ENCODE data around the gene NID1. TPM values are rescaled to one million over a fixed set of nuclear protein-coding genes. Genes with fewer than 3 reads are reported as not detected.

Gene NID1
- total RNA-seq, 1 donor from 2014 or later = 73.0 TPM

DNA sequence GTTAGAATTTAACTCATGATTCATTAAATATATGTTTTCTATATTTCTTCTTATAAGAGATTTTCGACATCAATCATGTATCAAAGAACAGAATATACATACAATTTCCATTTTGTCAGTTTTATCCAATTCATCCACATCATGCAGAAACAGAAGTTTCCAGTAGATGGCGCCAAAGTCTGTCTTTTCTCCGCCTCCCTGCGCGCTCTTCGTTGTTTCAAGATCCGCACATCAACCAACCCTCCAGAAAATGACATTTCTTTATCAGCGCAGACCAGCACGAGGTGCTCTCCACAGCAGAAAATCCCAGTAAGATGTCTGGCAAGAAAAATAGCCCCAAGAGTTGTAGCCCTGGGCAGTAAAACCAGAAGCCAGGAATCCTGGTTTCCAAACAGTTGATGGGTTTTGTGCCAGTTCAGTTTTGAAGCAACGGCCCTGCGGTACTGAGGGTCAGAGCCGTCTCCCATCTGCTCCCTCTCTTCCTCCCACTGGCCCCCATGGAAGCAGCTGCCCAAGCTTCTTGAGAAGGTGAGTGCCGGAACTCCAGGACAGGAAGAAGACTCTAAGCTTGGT is 38.8 kb upstream of the NID1 start:
- H3K27ac Mint-ChIP-seq (ENCODE audit: unreplicated experiment) = no peak overlapping the region
- H3K4me3 ChIP-seq (ENCODE audit: insufficient read depth, low read depth, low read length) = no peak overlapping the region
- H3K9me3 ChIP-seq (ENCODE audit: insufficient read depth, low read depth, low read length) = peaks cover under 1% of the 10 kb centered on the region
- peaks cover 6% of the 10 kb centered on the region for H3K27me3 Mint-ChIP-seq (ENCODE audit: low read depth, unreplicated experiment)
- peak overlapping the region; percentile 56 for H3K4me2 ChIP-seq (ENCODE audit: low read length)
- H3K4me1 Mint-ChIP-seq (ENCODE audit: low read depth, unreplicated experiment) = no peaks in the 10 kb centered on the region
- no peak for FAIRE-seq
- TF ChIP-seq EZH2 (IDR thresholded peaks at IDR 0.05; ENCODE audit: insufficient read depth, low read length) = no peak
- TF ChIP-seq, protein P1, sequence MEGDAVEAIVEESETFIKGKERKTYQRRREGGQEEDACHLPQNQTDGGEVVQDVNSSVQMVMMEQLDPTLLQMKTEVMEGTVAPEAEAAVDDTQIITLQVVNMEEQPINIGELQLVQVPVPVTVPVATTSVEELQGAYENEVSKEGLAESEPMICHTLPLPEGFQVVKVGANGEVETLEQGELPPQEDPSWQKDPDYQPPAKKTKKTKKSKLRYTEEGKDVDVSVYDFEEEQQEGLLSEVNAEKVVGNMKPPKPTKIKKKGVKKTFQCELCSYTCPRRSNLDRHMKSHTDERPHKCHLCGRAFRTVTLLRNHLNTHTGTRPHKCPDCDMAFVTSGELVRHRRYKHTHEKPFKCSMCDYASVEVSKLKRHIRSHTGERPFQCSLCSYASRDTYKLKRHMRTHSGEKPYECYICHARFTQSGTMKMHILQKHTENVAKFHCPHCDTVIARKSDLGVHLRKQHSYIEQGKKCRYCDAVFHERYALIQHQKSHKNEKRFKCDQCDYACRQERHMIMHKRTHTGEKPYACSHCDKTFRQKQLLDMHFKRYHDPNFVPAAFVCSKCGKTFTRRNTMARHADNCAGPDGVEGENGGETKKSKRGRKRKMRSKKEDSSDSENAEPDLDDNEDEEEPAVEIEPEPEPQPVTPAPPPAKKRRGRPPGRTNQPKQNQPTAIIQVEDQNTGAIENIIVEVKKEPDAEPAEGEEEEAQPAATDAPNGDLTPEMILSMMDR (IDR thresholded peaks at IDR 0.05; ENCODE audit: insufficient read depth, low read depth, low read length) = peak; percentile 85
- no peaks in the 10 kb centered on the region for H3K36me3 ChIP-seq (ENCODE audit: insufficient read depth, low read length)
- H3K27ac ChIP-seq (ENCODE audit: low read depth, low read length) = no peak overlapping the region
- DNase-seq (ENCODE audit: low read depth) = peak; percentile 10
- no peaks in the 10 kb centered on the region for H3K4me1 ChIP-seq (ENCODE audit: insufficient read depth, low read length)
- no peak overlapping the region for H3K9ac ChIP-seq (ENCODE audit: low read length)
- H3K36me3 Mint-ChIP-seq (ENCODE audit: low read depth, unreplicated experiment) = no peaks in the 10 kb centered on the region
- peak overlapping the region; percentile 38 for H2AFZ ChIP-seq (ENCODE audit: low read depth, low read length)
- no peak overlapping the region for H3K4me3 Mint-ChIP-seq (ENCODE audit: unreplicated experiment)
- peaks cover 3% of the 10 kb centered on the region for H3K9me3 Mint-ChIP-seq (ENCODE audit: unreplicated experiment)
- no peaks in the 10 kb centered on the region for H3K27me3 ChIP-seq (ENCODE audit: insufficient read depth, low read length)
- no peaks in the 10 kb centered on the region for H4K20me1 ChIP-seq (ENCODE audit: insufficient read depth, low read length)
- H3K79me2 ChIP-seq (ENCODE audit: insufficient read depth, low read length) = no peaks in the 10 kb centered on the region

DNA sequence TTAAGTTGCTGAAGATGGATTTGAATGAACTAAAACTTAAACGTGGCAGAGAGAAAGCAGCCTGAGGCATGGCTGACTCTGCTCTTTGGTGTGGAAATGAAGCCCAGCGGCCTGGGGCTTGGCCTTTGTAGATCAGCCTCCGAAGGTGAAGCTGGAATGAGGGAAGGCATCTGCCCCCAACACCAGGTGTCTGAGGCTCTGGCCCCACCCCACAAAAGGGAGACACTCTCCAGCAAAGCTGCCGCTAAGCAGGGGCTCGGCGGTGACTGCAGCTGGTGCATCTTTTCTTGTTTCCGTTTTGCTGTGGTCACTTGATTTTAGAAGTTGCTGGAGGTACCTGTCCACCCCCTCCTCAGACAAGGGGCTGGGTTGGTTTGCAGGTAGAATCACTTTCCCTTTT is 38.2 kb upstream of the NID1 start:
- Histone ChIP-seq H3K9me3 (ENCODE audit: insufficient read depth, low read depth, low read length) (peaks cover 3% of the 10 kb centered on the region), H4K20me1 (ENCODE audit: insufficient read depth, low read length) (no peaks in the 10 kb centered on the region), H3K36me3 (ENCODE audit: insufficient read depth, low read length) (no peaks in the 10 kb centered on the region), H3K4me3 (ENCODE audit: insufficient read depth, low read depth, low read length) (no peak overlapping the region), H3K9ac (ENCODE audit: low read length) (no peak overlapping the region), H3K4me1 (ENCODE audit: insufficient read depth, low read length) (no peaks in the 10 kb centered on the region), H2AFZ (ENCODE audit: low read depth, low read length) (peak overlapping the region; percentile 35), H3K4me2 (ENCODE audit: low read length) (no peak overlapping the region), H3K79me2 (ENCODE audit: insufficient read depth, low read length) (no peaks in the 10 kb centered on the region), H3K27me3 (ENCODE audit: insufficient read depth, low read length) (no peaks in the 10 kb centered on the region), H3K27ac (ENCODE audit: low read depth, low read length) (no peak overlapping the region)
- Mint-ChIP-seq H3K27me3 (ENCODE audit: low read depth, unreplicated experiment) (peaks cover 6% of the 10 kb centered on the region), H3K36me3 (ENCODE audit: low read depth, unreplicated experiment) (no peaks in the 10 kb centered on the region), H3K4me1 (ENCODE audit: low read depth, unreplicated experiment) (no peaks in the 10 kb centered on the region), H3K9me3 (ENCODE audit: unreplicated experiment) (peaks cover 3% of the 10 kb centered on the region), H3K27ac (ENCODE audit: unreplicated experiment) (no peak overlapping the region), H3K4me3 (ENCODE audit: unreplicated experiment) (no peak overlapping the region)
- DNase-seq (ENCODE audit: low read depth) = no peak
- FAIRE-seq = no peak
- no peak for TF ChIP-seq EZH2 (IDR thresholded peaks at IDR 0.05; ENCODE audit: insufficient read depth, low read length)
- TF ChIP-seq, protein P1 (IDR thresholded peaks at IDR 0.05; ENCODE audit: insufficient read depth, low read depth, low read length) = no peak

DNA sequence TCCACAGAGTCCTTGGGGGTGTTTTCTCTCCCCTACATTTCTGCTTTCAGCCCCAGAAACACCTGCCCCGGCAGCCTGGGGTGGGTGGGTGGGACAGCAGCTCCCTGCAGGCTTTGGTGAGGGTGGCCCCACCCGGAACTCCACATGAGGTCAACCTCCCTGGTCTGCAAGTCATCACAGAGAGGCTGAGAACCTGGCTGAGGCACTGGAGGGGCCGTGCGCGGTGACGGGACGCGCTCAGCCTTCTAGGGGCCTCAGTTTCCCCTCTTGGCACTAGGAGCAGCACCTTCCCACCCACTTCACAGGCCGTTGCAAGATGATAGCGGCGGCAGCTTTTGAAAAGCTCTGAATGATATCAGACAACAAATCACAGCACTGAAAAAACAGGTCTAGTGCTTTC is 37.7 kb upstream of the NID1 start:
- DNase-seq (ENCODE audit: low read depth) (no peak), FAIRE-seq (no peak)
- Mint-ChIP-seq H3K9me3 (ENCODE audit: unreplicated experiment) (peaks cover 3% of the 10 kb centered on the region), H3K4me3 (ENCODE audit: unreplicated experiment) (no peak overlapping the region), H3K27me3 (ENCODE audit: low read depth, unreplicated experiment) (peaks cover 6% of the 10 kb centered on the region), H3K36me3 (ENCODE audit: low read depth, unreplicated experiment) (no peaks in the 10 kb centered on the region), H3K4me1 (ENCODE audit: low read depth, unreplicated experiment) (no peaks in the 10 kb centered on the region), H3K27ac (ENCODE audit: unreplicated experiment) (no peak overlapping the region)
- H3K4me1 ChIP-seq (ENCODE audit: insufficient read depth, low read length) = no peaks in the 10 kb centered on the region
- H3K4me2 ChIP-seq (ENCODE audit: low read length) = no peak overlapping the region
- no peaks in the 10 kb centered on the region for H4K20me1 ChIP-seq (ENCODE audit: insufficient read depth, low read length)
- H3K36me3 ChIP-seq (ENCODE audit: insufficient read depth, low read length) = no peaks in the 10 kb centered on the region
- TF ChIP-seq, protein P1 (IDR thresholded peaks at IDR 0.05; ENCODE audit: insufficient read depth, low read depth, low read length) = no peak
- TF ChIP-seq EZH2 (IDR thresholded peaks at IDR 0.05; ENCODE audit: insufficient read depth, low read length) = no peak
- H3K79me2 ChIP-seq (ENCODE audit: insufficient read depth, low read length) = no peaks in the 10 kb centered on the region
- no peak overlapping the region for H3K27ac ChIP-seq (ENCODE audit: low read depth, low read length)
- H3K4me3 ChIP-seq (ENCODE audit: insufficient read depth, low read depth, low read length) = no peak overlapping the region
- H3K27me3 ChIP-seq (ENCODE audit: insufficient read depth, low read length) = no peaks in the 10 kb centered on the region
- no peak overlapping the region for H2AFZ ChIP-seq (ENCODE audit: low read depth, low read length)
- H3K9ac ChIP-seq (ENCODE audit: low read length) = no peak overlapping the region
- H3K9me3 ChIP-seq (ENCODE audit: insufficient read depth, low read depth, low read length) = peaks cover 5% of the 10 kb centered on the region

Measured in astrocyte (in vitro differentiated cells and primary cell).